Right atrium auricular region (tissue), 2 donors: ENCODE data around the gene KIAA0825. TPM values are rescaled to one million over a fixed set of nuclear protein-coding genes. Genes with fewer than 3 reads are reported as not detected.

ENCODE experiments used
- DNase-seq: peaks from one replicate; pipeline ENCODE4 v3.0.0-alpha.2; 2019; ENCODE audit warnings: low spot score
- H3K27ac ChIP-seq, 2 donors: fragments of 200-600 bp; sonication (generic); 1 replicate in 1 of 2; 2 replicates in 1 of 2; pipeline ENCODE4 v1.5.1; 2016 to 2019
- H3K27me3 ChIP-seq, 2 donors: fragments of 200-600 bp; sonication (generic); one replicate each; pipeline versions ENCODE4 v1.5.1 to v1.6.0; 2017 to 2019
- H3K36me3 ChIP-seq: fragments of 200-600 bp; sonication (generic); one replicate; pipeline ENCODE4 v1.5.1; 2016
- H3K4me1 ChIP-seq, 2 donors: fragments of 200-600 bp; sonication (generic); one replicate each; pipeline versions ENCODE4 v1.5.1 to v1.6.0; 2017 to 2019
- H3K4me3 ChIP-seq, 2 donors: fragments of 200-600 bp; sonication (generic); 1 replicate in 1 of 2; 2 replicates in 1 of 2; pipeline ENCODE4 v1.5.1; 2017 to 2019; ENCODE audit warnings: mild to moderate bottlenecking in 1 of 2, moderate library complexity in 1 of 2
- H3K9me3 ChIP-seq, 2 donors: fragments of 200-600 bp; sonication (generic); one replicate each; pipeline ENCODE4 v1.5.1; 2019
- total RNA-seq, 2 donors: library from RNA; depleted of rRNA; stranded (reverse); fragments of >200 nt; gene quantifications; one replicate each; pipeline ENCODE4 v1.1.0, GENCODE V29; 2016
- TF ChIP-seq, protein P1 (sequence below), 2 donors: fragments of 200-600 bp; sonication (generic); IDR thresholded peaks; one replicate each; pipeline ENCODE4 v1.5.1; 2019; ENCODE audit warnings: antibody characterized with exemption in 2 of 2

KIAA0825 gene
- total RNA-seq, 2 donors from 2014 or later: 2.4 to 4.3 TPM

GRCh38 chr5:94409440-94409839, 209.0 kb downstream of the KIAA0825 start:
- no peak overlapping the region for H3K27ac ChIP-seq
- no peaks in the 10 kb centered on the region for H3K36me3 ChIP-seq
- no peak for DNase-seq
- H3K9me3 ChIP-seq: no peaks in the 10 kb centered on the region
- H3K27me3 ChIP-seq: no peaks in the 10 kb centered on the region
- TF ChIP-seq, protein P1, sequence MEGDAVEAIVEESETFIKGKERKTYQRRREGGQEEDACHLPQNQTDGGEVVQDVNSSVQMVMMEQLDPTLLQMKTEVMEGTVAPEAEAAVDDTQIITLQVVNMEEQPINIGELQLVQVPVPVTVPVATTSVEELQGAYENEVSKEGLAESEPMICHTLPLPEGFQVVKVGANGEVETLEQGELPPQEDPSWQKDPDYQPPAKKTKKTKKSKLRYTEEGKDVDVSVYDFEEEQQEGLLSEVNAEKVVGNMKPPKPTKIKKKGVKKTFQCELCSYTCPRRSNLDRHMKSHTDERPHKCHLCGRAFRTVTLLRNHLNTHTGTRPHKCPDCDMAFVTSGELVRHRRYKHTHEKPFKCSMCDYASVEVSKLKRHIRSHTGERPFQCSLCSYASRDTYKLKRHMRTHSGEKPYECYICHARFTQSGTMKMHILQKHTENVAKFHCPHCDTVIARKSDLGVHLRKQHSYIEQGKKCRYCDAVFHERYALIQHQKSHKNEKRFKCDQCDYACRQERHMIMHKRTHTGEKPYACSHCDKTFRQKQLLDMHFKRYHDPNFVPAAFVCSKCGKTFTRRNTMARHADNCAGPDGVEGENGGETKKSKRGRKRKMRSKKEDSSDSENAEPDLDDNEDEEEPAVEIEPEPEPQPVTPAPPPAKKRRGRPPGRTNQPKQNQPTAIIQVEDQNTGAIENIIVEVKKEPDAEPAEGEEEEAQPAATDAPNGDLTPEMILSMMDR (IDR thresholded peaks at IDR 0.05): no peak
- no peak overlapping the region for H3K4me3 ChIP-seq
- no peaks in the 10 kb centered on the region for H3K4me1 ChIP-seq

DNA sequence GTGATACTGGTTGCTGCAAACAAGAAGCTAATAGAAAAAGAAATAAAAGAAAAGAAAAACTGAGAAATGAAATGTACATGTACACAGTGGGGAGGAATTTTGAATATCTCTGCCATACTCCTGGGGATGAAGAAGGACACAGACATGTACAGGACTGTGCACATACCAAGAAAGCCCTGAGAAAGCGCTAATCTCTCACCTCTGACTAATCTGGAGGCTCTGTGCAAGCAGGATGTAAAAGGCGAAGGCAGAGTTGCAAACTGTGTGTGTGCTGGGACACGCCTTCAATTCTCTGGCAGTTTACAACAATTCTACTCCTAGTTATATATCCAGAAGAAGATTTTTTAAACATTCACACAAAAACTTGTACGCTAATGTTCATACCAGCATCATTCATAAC, 211.4 kb downstream of the KIAA0825 start:
- DNase-seq: no peak
- Histone ChIP-seq H3K4me3 (no peak overlapping the region), H3K27ac (no peak overlapping the region), H3K27me3 (no peaks in the 10 kb centered on the region), H3K9me3 (no peaks in the 10 kb centered on the region), H3K4me1 (no peaks in the 10 kb centered on the region), H3K36me3 (no peaks in the 10 kb centered on the region)
- TF ChIP-seq, protein P1 (IDR thresholded peaks at IDR 0.05): no peak

DNA sequence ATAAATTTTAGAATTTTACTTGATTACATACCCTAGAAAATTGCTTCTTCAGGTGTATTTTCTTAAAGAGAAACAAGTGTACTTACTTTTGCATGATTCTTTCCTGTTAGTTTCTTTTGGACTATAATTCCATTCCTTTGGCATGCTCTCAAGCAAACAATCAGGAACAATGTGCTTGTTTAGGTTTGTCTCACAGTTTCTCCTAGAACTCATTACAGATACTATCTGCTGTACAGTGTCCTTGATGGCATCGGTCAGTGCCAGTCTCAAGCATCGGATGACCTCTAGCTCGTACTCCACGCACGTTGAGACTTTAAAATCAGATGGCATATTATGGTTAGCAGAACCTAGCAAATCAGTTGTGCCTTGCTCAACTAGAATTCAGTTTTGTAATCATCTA, 214.9 kb downstream of the KIAA0825 start:
- TF ChIP-seq, protein P1 (IDR thresholded peaks at IDR 0.05): no peak
- no peak overlapping the region for H3K27ac ChIP-seq

DNA sequence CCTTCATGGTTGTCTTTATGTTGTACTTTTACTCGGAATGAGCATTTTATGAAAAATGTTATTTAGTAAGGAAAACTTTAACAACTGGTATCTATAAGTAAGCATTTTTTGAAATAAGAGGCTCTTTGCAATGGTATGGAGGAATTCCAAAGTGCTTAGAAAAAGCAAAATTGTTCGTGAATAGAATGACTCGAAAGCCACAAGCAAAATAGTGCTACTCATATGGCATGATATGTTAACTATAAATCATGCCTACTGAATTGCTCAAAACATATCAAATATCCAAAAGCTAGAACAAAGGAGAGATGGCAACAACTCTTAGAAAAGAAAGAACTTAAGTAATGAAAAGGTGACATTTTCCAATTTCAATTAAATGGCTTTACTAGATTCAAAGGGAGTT, 216.3 kb downstream of the KIAA0825 start:
- H3K27ac ChIP-seq: no peak overlapping the region
- DNase-seq: no peak
- H3K4me1 ChIP-seq: no peaks in the 10 kb centered on the region
- no peaks in the 10 kb centered on the region for H3K9me3 ChIP-seq
- H3K27me3 ChIP-seq: no peaks in the 10 kb centered on the region
- TF ChIP-seq, protein P1 (IDR thresholded peaks at IDR 0.05): no peak
- H3K36me3 ChIP-seq: no peaks in the 10 kb centered on the region
- no peak overlapping the region for H3K4me3 ChIP-seq

More for the DNA sequence above, 214.9 kb downstream of the KIAA0825 start:
- no peaks in the 10 kb centered on the region for H3K27me3 ChIP-seq
- H3K36me3 ChIP-seq: no peaks in the 10 kb centered on the region
- no peaks in the 10 kb centered on the region for H3K9me3 ChIP-seq
- no peak overlapping the region for H3K4me3 ChIP-seq
- no peaks in the 10 kb centered on the region for H3K4me1 ChIP-seq
- no peak for DNase-seq

GRCh38 chr5:94397508-94397907, 220.9 kb downstream of the KIAA0825 start:
- TF ChIP-seq, protein P1 (IDR thresholded peaks at IDR 0.05): no peak
- Histone ChIP-seq H3K4me3 (no peak overlapping the region), H3K9me3 (no peaks in the 10 kb centered on the region), H3K27me3 (no peaks in the 10 kb centered on the region), H3K4me1 (no peaks in the 10 kb centered on the region), H3K27ac (no peak overlapping the region), H3K36me3 (no peaks in the 10 kb centered on the region)
- no peak for DNase-seq

- H3K36me3 ChIP-seq: no peaks in the 10 kb centered on the region
- H3K27me3 ChIP-seq: no peaks in the 10 kb centered on the region
- no peak overlapping the region for H3K27ac ChIP-seq
- no peaks in the 10 kb centered on the region for H3K4me1 ChIP-seq
- H3K9me3 ChIP-seq: no peaks in the 10 kb centered on the region
- no peak overlapping the region for H3K4me3 ChIP-seq
- no peak for DNase-seq
- TF ChIP-seq, protein P1 (IDR thresholded peaks at IDR 0.05): no peak
Measured at GRCh38 chr5:94396687-94397086, 221.7 kb downstream of the KIAA0825 start.
